ENCODE results near the gene CHSY3.

The CHSY3 gene

DNA sequence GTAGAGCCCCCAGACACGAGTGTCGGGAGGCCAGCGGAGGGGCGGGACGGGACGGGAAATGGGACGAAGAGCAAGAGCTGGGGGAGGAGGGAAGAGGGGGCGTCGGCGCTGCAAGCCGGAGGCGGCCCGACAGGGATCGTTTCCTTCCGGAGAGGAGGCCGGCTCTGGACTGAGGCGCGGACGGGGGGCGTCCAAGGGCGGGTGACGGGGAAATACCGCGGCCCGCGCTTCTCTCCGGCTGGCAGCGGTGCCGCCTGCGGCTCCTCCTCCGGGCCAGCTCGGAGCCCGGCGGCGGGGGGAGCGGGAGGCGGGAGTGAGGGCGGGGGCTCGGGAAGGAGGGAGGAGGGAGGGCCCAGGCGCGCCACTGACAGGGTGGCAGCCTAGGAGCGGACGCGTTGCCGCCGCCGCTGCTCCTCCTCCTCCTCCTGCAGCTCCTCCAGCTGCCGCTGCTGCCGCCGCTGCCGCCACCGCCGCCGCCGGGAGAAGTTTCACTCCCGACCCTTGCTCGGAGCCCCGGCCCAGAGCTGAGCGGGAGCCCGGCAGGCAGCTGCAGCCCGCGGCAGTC, at the start of gene CHSY3:
CHSY3 (plus strand) TSS at position 364 of the 565 bp plus-strand sequence.
- TF ChIP-seq, protein P1, sequence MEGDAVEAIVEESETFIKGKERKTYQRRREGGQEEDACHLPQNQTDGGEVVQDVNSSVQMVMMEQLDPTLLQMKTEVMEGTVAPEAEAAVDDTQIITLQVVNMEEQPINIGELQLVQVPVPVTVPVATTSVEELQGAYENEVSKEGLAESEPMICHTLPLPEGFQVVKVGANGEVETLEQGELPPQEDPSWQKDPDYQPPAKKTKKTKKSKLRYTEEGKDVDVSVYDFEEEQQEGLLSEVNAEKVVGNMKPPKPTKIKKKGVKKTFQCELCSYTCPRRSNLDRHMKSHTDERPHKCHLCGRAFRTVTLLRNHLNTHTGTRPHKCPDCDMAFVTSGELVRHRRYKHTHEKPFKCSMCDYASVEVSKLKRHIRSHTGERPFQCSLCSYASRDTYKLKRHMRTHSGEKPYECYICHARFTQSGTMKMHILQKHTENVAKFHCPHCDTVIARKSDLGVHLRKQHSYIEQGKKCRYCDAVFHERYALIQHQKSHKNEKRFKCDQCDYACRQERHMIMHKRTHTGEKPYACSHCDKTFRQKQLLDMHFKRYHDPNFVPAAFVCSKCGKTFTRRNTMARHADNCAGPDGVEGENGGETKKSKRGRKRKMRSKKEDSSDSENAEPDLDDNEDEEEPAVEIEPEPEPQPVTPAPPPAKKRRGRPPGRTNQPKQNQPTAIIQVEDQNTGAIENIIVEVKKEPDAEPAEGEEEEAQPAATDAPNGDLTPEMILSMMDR (IDR thresholded peaks at IDR 0.05; ENCODE audit: low read length): no peak
- TF ChIP-seq EZH2 (IDR thresholded peaks at IDR 0.05; ENCODE audit: borderline replicate concordance, low read length): no peak
- Histone ChIP-seq H3K9me2 (ENCODE audit: low read depth, low read length) (no peaks in the 10 kb centered on the region; the same call in 1 of the 2 replicates), H3F3A (ENCODE audit: insufficient read depth, low read length) (no peaks in the 10 kb centered on the region), H3K36me3 (ENCODE audit: insufficient read depth, low read length) (no peaks in the 10 kb centered on the region), H2AFZ (ENCODE audit: low read length) (no peak within 1 kb of the TSS), H3K9ac (ENCODE audit: low read length) (no peak within 1 kb of the TSS), H3K27ac (ENCODE audit: low read depth, low read length, poor library complexity, severe bottlenecking) (no peak within 1 kb of the TSS), H4K20me1 (ENCODE audit: insufficient read depth, low read length) (no peaks in the 10 kb centered on the region), H3K27me3 (ENCODE audit: insufficient read depth, low read length) (no peaks in the 10 kb centered on the region), H3K4me3 (ENCODE audit: low read depth, low read length, poor library complexity, severe bottlenecking) (no peak within 1 kb of the TSS), H3K9me3 (ENCODE audit: low read length) (no peaks in the 10 kb centered on the region), H3K4me1 (ENCODE audit: insufficient read depth, low read length, severe bottlenecking) (no peaks in the 10 kb centered on the region), H3K79me2 (ENCODE audit: insufficient read depth, low read length) (no peaks in the 10 kb centered on the region), H3K4me2 (ENCODE audit: low read length) (no peak within 1 kb of the TSS)

DNA sequence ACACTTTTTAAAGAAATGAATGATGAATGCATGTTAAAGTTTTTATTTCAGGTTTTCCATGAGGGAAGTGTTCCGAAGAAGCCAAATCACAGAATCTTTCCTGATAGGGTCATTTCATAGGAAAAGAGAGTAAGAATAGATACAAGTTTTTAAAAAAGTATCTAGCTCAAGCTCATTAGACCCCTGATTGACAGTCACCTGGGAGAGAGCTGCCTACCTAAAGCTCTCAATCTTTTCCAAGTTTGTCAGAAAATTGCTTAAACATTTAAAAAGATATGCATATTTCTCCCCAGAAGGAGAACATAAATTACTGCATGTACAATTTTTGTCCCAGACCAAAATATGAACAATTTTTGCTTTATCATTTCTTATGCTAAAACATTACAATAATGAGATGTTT, 47.9 kb upstream of the CHSY3 start:
- Histone ChIP-seq H3K27ac (ENCODE audit: low read depth, low read length, poor library complexity, severe bottlenecking) (no peak overlapping the region), H4K20me1 (ENCODE audit: insufficient read depth, low read length) (no peaks in the 10 kb centered on the region), H3K4me1 (ENCODE audit: insufficient read depth, low read length, severe bottlenecking) (no peaks in the 10 kb centered on the region), H3K4me3 (ENCODE audit: low read depth, low read length, poor library complexity, severe bottlenecking) (no peak overlapping the region), H3F3A (ENCODE audit: insufficient read depth, low read length) (no peaks in the 10 kb centered on the region), H3K36me3 (ENCODE audit: insufficient read depth, low read length) (no peaks in the 10 kb centered on the region), H3K9me3 (ENCODE audit: low read length) (no peaks in the 10 kb centered on the region), H3K27me3 (ENCODE audit: insufficient read depth, low read length) (no peaks in the 10 kb centered on the region), H3K4me2 (ENCODE audit: low read length) (no peak overlapping the region), H2AFZ (ENCODE audit: low read length) (no peak overlapping the region), H3K9ac (ENCODE audit: low read length) (no peak overlapping the region), H3K9me2 (ENCODE audit: low read depth, low read length) (no peaks in the 10 kb centered on the region), H3K79me2 (ENCODE audit: insufficient read depth, low read length) (no peaks in the 10 kb centered on the region)
- TF ChIP-seq EZH2 (IDR thresholded peaks at IDR 0.05; ENCODE audit: borderline replicate concordance, low read length): no peak
- TF ChIP-seq, protein P1 (IDR thresholded peaks at IDR 0.05; ENCODE audit: low read length): no peak

DNA sequence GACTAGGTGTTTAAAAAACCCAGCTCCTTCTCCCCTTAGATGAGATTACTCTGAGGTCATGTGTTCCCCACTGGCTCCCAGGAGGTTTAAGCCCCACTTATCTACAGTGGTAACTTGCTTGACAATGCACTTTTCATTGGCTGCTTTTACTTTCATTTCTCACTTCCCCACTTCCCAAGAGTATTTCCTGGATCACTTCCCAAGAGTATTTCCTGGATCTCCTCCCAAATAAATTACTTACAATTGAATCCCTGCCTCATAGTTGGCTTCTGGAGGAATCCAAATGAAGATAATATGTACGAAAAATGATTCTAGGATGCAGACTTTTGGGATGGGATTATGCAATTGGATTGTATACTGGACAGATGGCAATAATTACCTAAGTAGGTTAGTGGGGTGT, 47.1 kb upstream of the CHSY3 start:
- Histone ChIP-seq H3K4me3 (ENCODE audit: low read depth, low read length, poor library complexity, severe bottlenecking) (no peak overlapping the region), H3K27ac (ENCODE audit: low read depth, low read length, poor library complexity, severe bottlenecking) (no peak overlapping the region), H3K4me2 (ENCODE audit: low read length) (no peak overlapping the region), H2AFZ (ENCODE audit: low read length) (no peak overlapping the region), H3K9ac (ENCODE audit: low read length) (no peak overlapping the region), H3K9me2 (ENCODE audit: low read depth, low read length) (no peaks in the 10 kb centered on the region), H3K36me3 (ENCODE audit: insufficient read depth, low read length) (no peaks in the 10 kb centered on the region), H3F3A (ENCODE audit: insufficient read depth, low read length) (no peaks in the 10 kb centered on the region), H3K4me1 (ENCODE audit: insufficient read depth, low read length, severe bottlenecking) (no peaks in the 10 kb centered on the region), H3K79me2 (ENCODE audit: insufficient read depth, low read length) (no peaks in the 10 kb centered on the region), H4K20me1 (ENCODE audit: insufficient read depth, low read length) (no peaks in the 10 kb centered on the region), H3K9me3 (ENCODE audit: low read length) (no peaks in the 10 kb centered on the region), H3K27me3 (ENCODE audit: insufficient read depth, low read length) (no peaks in the 10 kb centered on the region)
- no peak for TF ChIP-seq EZH2 (IDR thresholded peaks at IDR 0.05; ENCODE audit: borderline replicate concordance, low read length)
- TF ChIP-seq, protein P1 (IDR thresholded peaks at IDR 0.05; ENCODE audit: low read length): no peak

Data from OCI-LY1 (cell line).